Esophagus muscularis mucosa (tissue), 4 donors: ENCODE results near the gene UBAC2. TPM values are rescaled to one million over a fixed set of nuclear protein-coding genes. Genes with fewer than 3 reads are reported as not detected.

Source experiments
- DNase-seq: peaks from one replicate; pipeline ENCODE4 v3.0.0-alpha.2; 2017; ENCODE audit errors: extremely low spot score
- H3K27ac ChIP-seq, 4 donors: fragments of 200-600 bp; sonication (generic); replicated peaks in 1 of 4; 1 replicate in 3 of 4; 2 replicates in 1 of 4; pipeline ENCODE4 v1.5.1; 2016 to 2019; ENCODE audit warnings: mild to moderate bottlenecking in 1 of 4
- H3K27me3 ChIP-seq, 4 donors: fragments of 200-600 bp; sonication (generic); one replicate each; pipeline versions ENCODE4 v1.5.1 to v1.6.0; 2016 to 2019
- H3K36me3 ChIP-seq, 4 donors: fragments of 200-600 bp; sonication (generic); one replicate each; pipeline ENCODE4 v1.5.1; 2016 to 2019
- H3K4me1 ChIP-seq, 4 donors: fragments of 200-600 bp; sonication (generic); one replicate each; pipeline ENCODE4 v1.5.1; 2016 to 2019
- H3K4me3 ChIP-seq, 4 donors: fragments of 200-600 bp; sonication (generic); 1 replicate in 2 of 4; 2 replicates in 2 of 4; pipeline ENCODE4 v1.5.1; 2016 to 2019; ENCODE audit warnings: mild to moderate bottlenecking in 4 of 4, moderate library complexity in 1 of 4
- H3K9me3 ChIP-seq, 4 donors: fragments of 200-600 bp; sonication (generic); 1 replicate in 3 of 4; 2 replicates in 1 of 4; pipeline ENCODE4 v1.5.1; 2016 to 2019
- EP300 ChIP-seq: sonication (generic); formaldehyde crosslinking; IDR thresholded peaks from one replicate; pipeline ENCODE4 v1.6.1; 2017; ENCODE audit warnings: antibody characterized with exemption
- POLR2A ChIP-seq: fragments of 450-650 bp; IDR thresholded peaks from one replicate; pipeline ENCODE4 v1.6.1; 2017; ENCODE audit warnings: antibody characterized with exemption, moderate library complexity, mild to moderate bottlenecking, low read depth
- POLR2AphosphoS5 ChIP-seq, 2 donors: sonication (generic); formaldehyde crosslinking; IDR thresholded peaks; one replicate each; pipeline ENCODE4 v1.6.1; 2017; ENCODE audit warnings: antibody characterized with exemption in 2 of 2
- WGBS: methylation state at CpG from one replicate; pipeline ENCODE4 v1.1.5; 2018; 5-methylcytosine and 5-hydroxymethylcytosine counted together
- intact Hi-C: fragments of 100-400 bp; cut with DNase I; formaldehyde crosslinking; loops from one replicate; pipeline ENCODE4 v1.15.1; 2023
- total RNA-seq, 4 donors: library from RNA; depleted of rRNA; stranded (reverse); fragments of >200 nt; gene quantifications; one replicate each; pipeline versions ENCODE4 v1.1.0 to v1.2.1, GENCODE V29; 2016
- TF ChIP-seq, protein P1 (sequence below), 3 experiments: fragments of 200-600 bp in 2 of 3; fragments of 450-650 bp in 1 of 3; sonication (generic) in 2 of 3; IDR thresholded peaks; one replicate each; pipeline ENCODE4 v1.5.1; 2017 to 2019; ENCODE audit warnings: antibody characterized with exemption in 3 of 3, mild to moderate bottlenecking in 2 of 3, moderate library complexity in 1 of 3

UBAC2 gene
- total RNA-seq, 4 donors from 2014 or later: 42.6 to 62.1 (median 50.9) TPM

- H3K27ac ChIP-seq: peak overlapping the region; percentile 55 to 76 (median 66)
- peaks cover 17 to 64% (median 51%) of the 10 kb centered on the region in 4 donors for H3K4me1 ChIP-seq
- H3K4me3 ChIP-seq: no peak overlapping the region
- no peak for TF ChIP-seq POLR2A
- TF ChIP-seq EP300: no peak
- no peak for TF ChIP-seq POLR2AphosphoS5 (IDR thresholded peaks at IDR 0.05)
- TF ChIP-seq, protein P1, sequence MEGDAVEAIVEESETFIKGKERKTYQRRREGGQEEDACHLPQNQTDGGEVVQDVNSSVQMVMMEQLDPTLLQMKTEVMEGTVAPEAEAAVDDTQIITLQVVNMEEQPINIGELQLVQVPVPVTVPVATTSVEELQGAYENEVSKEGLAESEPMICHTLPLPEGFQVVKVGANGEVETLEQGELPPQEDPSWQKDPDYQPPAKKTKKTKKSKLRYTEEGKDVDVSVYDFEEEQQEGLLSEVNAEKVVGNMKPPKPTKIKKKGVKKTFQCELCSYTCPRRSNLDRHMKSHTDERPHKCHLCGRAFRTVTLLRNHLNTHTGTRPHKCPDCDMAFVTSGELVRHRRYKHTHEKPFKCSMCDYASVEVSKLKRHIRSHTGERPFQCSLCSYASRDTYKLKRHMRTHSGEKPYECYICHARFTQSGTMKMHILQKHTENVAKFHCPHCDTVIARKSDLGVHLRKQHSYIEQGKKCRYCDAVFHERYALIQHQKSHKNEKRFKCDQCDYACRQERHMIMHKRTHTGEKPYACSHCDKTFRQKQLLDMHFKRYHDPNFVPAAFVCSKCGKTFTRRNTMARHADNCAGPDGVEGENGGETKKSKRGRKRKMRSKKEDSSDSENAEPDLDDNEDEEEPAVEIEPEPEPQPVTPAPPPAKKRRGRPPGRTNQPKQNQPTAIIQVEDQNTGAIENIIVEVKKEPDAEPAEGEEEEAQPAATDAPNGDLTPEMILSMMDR (IDR thresholded peaks at IDR 0.05): no peak
- intact Hi-C loops: no loop called here
- no peak for DNase-seq
- peaks cover 0 to 3% (median 0%) of the 10 kb centered on the region in 4 donors for H3K36me3 ChIP-seq
- no peaks in the 10 kb centered on the region for H3K9me3 ChIP-seq
- 55% methylated on average over 4 of the region's 4 CpGs for WGBS
- no peaks in the 10 kb centered on the region for H3K27me3 ChIP-seq
These were observed 109.9 kb downstream of the UBAC2 start for GRCh38 chr13:99310382-99311031.

- H3K4me1 ChIP-seq: peaks cover 17 to 58% (median 46%) of the 10 kb centered on the region in 4 donors
- H3K36me3 ChIP-seq: peaks cover 0 to 3% (median 0%) of the 10 kb centered on the region in 4 donors
- TF ChIP-seq POLR2AphosphoS5 (IDR thresholded peaks at IDR 0.05) (no peak), POLR2A (no peak), EP300 (no peak)
- TF ChIP-seq, protein P1 (IDR thresholded peaks at IDR 0.05): no peak
- WGBS: 83% methylated on average over 4 of the region's 4 CpGs
- no peak overlapping the region for H3K4me3 ChIP-seq
- DNase-seq: no peak
- no peaks in the 10 kb centered on the region for H3K27me3 ChIP-seq
- no peaks in the 10 kb centered on the region for H3K9me3 ChIP-seq
- peak overlapping the region; percentile 55 to 76 (median 66) for H3K27ac ChIP-seq
- intact Hi-C loops: no loop called here
These were observed 110.5 kb downstream of the UBAC2 start for GRCh38 chr13:99311137-99311536.

DNA sequence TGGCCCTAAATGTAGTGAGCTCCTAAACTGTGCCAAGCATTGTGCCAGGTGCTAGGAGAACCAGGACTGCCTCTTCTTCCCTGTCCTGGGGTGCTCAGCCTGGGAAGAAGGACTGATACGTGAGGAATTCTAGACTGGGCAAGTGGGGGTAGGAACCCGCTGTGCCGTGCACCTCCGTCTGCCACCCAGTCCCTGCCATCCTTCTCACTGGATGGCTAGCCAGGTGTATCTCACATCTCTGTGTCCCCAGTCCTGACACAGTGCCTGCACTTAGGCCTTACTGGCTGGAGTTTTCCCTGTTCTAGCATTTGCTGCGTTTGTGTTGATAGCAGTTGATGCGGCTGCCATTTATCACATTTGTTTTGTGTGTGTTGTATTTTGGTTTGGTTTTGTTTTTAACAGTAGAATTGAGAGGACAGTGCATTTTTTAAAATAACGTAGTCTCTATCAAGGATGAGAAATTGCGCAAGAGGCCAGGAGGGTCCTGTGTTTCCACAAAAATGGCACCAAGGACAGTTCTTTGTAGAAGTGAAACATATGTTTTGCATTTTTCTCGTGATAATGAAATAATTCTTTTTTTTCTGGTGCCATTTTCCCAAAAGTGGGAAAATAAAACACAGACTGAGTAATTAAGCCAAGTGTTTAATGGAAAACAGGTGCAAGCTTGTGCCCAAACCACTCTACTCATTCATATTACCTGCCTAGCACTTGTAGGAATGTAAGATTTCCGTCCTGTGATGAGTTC, 111.3 kb downstream of the UBAC2 start:
- intact Hi-C loops: no loop called here
- DNase-seq: no peak

GRCh38 chr13:99312493-99312883, 111.8 kb downstream of the UBAC2 start:
- DNase-seq: no peak
- Histone ChIP-seq H3K36me3 (peaks cover 0 to 6% (median 2%) of the 10 kb centered on the region in 4 donors), H3K27me3 (no peaks in the 10 kb centered on the region), H3K4me1 (peaks cover 17 to 66% (median 49%) of the 10 kb centered on the region in 4 donors), H3K4me3 (no peak overlapping the region), H3K27ac (peak overlapping the region; percentile 55 to 76 (median 68)), H3K9me3 (no peaks in the 10 kb centered on the region)
- 78% methylated on average over 6 of the region's 7 CpGs for WGBS
- TF ChIP-seq POLR2A: peak; percentile 57
- peak; percentile 67 to 76 for TF ChIP-seq POLR2AphosphoS5 (IDR thresholded peaks at IDR 0.05)
- peak; percentile 55 for TF ChIP-seq EP300
- TF ChIP-seq, protein P1 (IDR thresholded peaks at IDR 0.05): no peak
- intact Hi-C loops: no loop called here

More for the DNA sequence above, 111.3 kb downstream of the UBAC2 start:
- Histone ChIP-seq H3K4me3 (no peak overlapping the region), H3K27ac (peak overlapping the region; percentile 55 to 76 (median 68)), H3K36me3 (peaks cover 0 to 4% (median 2%) of the 10 kb centered on the region in 4 donors), H3K4me1 (peaks cover 17 to 64% (median 49%) of the 10 kb centered on the region in 4 donors), H3K27me3 (no peaks in the 10 kb centered on the region), H3K9me3 (no peaks in the 10 kb centered on the region)
- no peak for TF ChIP-seq EP300
- TF ChIP-seq POLR2A: no peak
- TF ChIP-seq, protein P1 (IDR thresholded peaks at IDR 0.05): no peak
- TF ChIP-seq POLR2AphosphoS5 (IDR thresholded peaks at IDR 0.05): no peak
- WGBS: 82% methylated on average over 10 of the region's 10 CpGs
